SH-SY5Y (cell line): ENCODE measurements around the gene NEUROG3.

Experiments
- GATA2 ChIP-seq: IDR thresholded peaks from 2 replicates; pipeline ENCODE4 v1.6.1; 2011; ENCODE audit warnings: mild to moderate bottlenecking, low read depth, low read length
- GATA3 ChIP-seq: IDR thresholded peaks from 2 replicates; pipeline ENCODE4 v1.6.1; 2011; ENCODE audit warnings: low read depth, mild to moderate bottlenecking, low read length, moderate library complexity

GRCh38 chr10:69616358-69616757 lies 43.1 kb upstream of the NEUROG3 start:
- no peak for TF ChIP-seq GATA3
- no peak for TF ChIP-seq GATA2
